Trophoblast cell (in vitro differentiated cells and primary cell): ENCODE measurements around the gene VSX2.

ENCODE experiments used
- DNase-seq, 2 donors: peaks; one replicate each; pipeline ENCODE4 v3.0.0-alpha.2; 2016
- H2AFZ ChIP-seq: 2 replicates; pipeline ENCODE4 v1.6.1; 2013; ENCODE audit warnings: low read length, moderate library complexity, mild to moderate bottlenecking; ENCODE audit not compliant: insufficient read depth, poor library complexity
- H2AK5ac ChIP-seq: 2 replicates; pipeline ENCODE4 v1.6.1; 2013; ENCODE audit warnings: mild to moderate bottlenecking, low read length
- H2BK120ac ChIP-seq: 2 replicates; pipeline ENCODE4 v1.6.1; 2013; ENCODE audit warnings: low read length, mild to moderate bottlenecking, moderate library complexity; ENCODE audit not compliant: insufficient read depth, poor library complexity
- H2BK12ac ChIP-seq: 2 replicates; pipeline ENCODE4 v1.6.1; 2013; ENCODE audit warnings: mild to moderate bottlenecking, low read length, moderate library complexity
- H2BK5ac ChIP-seq: 2 replicates; pipeline ENCODE4 v1.6.1; 2013; ENCODE audit warnings: low read length, low read depth, moderate library complexity, mild to moderate bottlenecking; ENCODE audit not compliant: poor library complexity
- H3K14ac ChIP-seq: 2 replicates; pipeline ENCODE4 v1.6.1; 2013; ENCODE audit warnings: mild to moderate bottlenecking, low read length
- H3K18ac ChIP-seq: 2 replicates; pipeline ENCODE4 v1.6.1; 2013; ENCODE audit warnings: mild to moderate bottlenecking, low read length
- H3K23ac ChIP-seq: 2 replicates; pipeline ENCODE4 v1.6.1; 2013; ENCODE audit warnings: low read length
- H3K27ac ChIP-seq: 2 replicates; pipeline ENCODE4 v1.5.1; 2013; ENCODE audit warnings: low read depth, mild to moderate bottlenecking, inconsistent platforms, low read length, moderate library complexity
- H3K27me3 ChIP-seq: 2 replicates; pipeline ENCODE4 v1.6.1; 2013; ENCODE audit warnings: inconsistent platforms, mild to moderate bottlenecking, low read length, moderate library complexity; ENCODE audit not compliant: insufficient read depth
- H3K36me3 ChIP-seq, 2 experiments: 1 replicate in 1 of 2; 2 replicates in 1 of 2; pipeline ENCODE4 v1.6.1; 2013; ENCODE audit warnings: low read length in 2 of 2, mild to moderate bottlenecking in 2 of 2, moderate library complexity in 1 of 2; ENCODE audit not compliant: insufficient read depth in 2 of 2, control insufficient read depth in 1 of 2
- H3K4ac ChIP-seq: 2 replicates; pipeline ENCODE4 v1.6.1; 2013; ENCODE audit warnings: low read depth, mild to moderate bottlenecking, low read length, moderate library complexity
- H3K4me1 ChIP-seq, 2 experiments: 1 replicate in 1 of 2; 2 replicates in 1 of 2; pipeline ENCODE4 v1.6.1; 2013; ENCODE audit warnings: low read length in 2 of 2, mild to moderate bottlenecking in 2 of 2, moderate library complexity in 1 of 2; ENCODE audit not compliant: insufficient read depth in 2 of 2, control insufficient read depth in 1 of 2
- H3K4me2 ChIP-seq: 2 replicates; pipeline ENCODE4 v1.6.1; 2013; ENCODE audit warnings: inconsistent platforms, mild to moderate bottlenecking, low read length, moderate library complexity
- H3K4me3 ChIP-seq: 2 replicates; pipeline ENCODE4 v1.5.1; 2013; ENCODE audit warnings: mild to moderate bottlenecking, low read depth, low read length, inconsistent platforms
- H3K79me1 ChIP-seq: one replicate; pipeline ENCODE4 v1.6.1; 2013; ENCODE audit warnings: low read length
- H3K79me2 ChIP-seq: 2 replicates; pipeline ENCODE4 v1.6.1; 2013; ENCODE audit warnings: low read length, mild to moderate bottlenecking; ENCODE audit not compliant: control insufficient read depth, insufficient read depth, poor library complexity
- H3K9ac ChIP-seq: 2 replicates; pipeline ENCODE4 v1.6.1; 2013; ENCODE audit warnings: mild to moderate bottlenecking, low read length
- H3K9me3 ChIP-seq: 2 replicates; pipeline ENCODE4 v1.6.1; 2013; ENCODE audit warnings: low read depth, mild to moderate bottlenecking, control low read depth, inconsistent platforms, low read length; ENCODE audit not compliant: insufficient read depth
- H4K12ac ChIP-seq: 2 replicates; pipeline ENCODE4 v1.6.1; 2013; ENCODE audit warnings: low read depth, mild to moderate bottlenecking, low read length, moderate library complexity
- H4K8ac ChIP-seq: 2 replicates; pipeline ENCODE4 v1.6.1; 2013; ENCODE audit warnings: low read depth, mild to moderate bottlenecking, low read length, moderate library complexity
- H4K91ac ChIP-seq: one replicate; pipeline ENCODE4 v1.6.1; 2013; ENCODE audit warnings: low read depth, mild to moderate bottlenecking, low read length, moderate library complexity
- WGBS: extraction: QIAGEN DNeasy Blood & Tissue Kit; methylation state at CpG from one replicate; pipeline ENCODE4 v1.1.7; 2013; ENCODE audit warnings: missing lambda C conversion rate; ENCODE audit not compliant: insufficient read length, insufficient coverage; ENCODE audit errors: extremely low coverage; 5-methylcytosine and 5-hydroxymethylcytosine counted together

The VSX2 gene

DNA sequence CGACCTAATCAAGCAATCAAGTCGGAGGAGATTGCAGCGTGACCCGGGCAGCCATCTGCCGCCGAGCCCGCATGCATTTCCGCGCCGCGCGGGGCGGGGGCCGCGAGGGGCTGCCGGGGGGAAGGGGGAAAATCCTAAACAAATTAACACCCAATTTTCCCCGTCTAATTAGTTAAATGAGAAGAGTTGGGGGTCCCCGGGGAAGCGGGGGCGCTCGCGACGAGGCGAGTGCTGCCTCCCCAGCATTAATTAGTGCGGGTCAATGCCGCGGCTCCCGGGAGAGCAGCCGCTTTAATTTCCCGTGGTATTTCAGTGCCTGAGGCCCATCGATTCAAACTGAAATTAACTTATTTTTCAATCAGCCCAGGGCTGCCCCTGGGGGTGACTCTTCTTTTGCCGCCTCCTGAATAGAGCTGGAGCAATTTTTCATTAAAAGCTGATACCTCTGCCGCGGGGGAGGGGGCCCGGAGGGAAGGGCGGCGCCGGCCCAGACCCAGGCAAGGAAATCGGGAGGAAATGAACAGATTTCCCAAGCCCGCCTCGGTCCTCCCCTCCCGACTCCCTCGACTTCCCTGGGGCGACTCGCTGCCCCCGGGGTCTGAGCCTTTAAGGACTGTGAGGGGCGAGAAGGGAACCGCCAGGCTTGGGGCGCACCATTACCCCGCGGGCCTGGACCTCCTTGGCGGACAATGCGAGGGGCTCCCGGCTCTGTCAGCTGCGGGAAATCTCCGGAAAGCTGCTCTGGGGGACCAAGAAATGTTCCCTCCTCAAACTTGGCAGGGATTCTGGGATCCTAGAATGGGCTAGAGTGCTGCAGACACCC, 18.9 kb downstream of the VSX2 start:
- Histone ChIP-seq H3K4me2 (peak overlapping the region; percentile 98), H3K4ac (no peak overlapping the region), H3K14ac (no peak overlapping the region), H2BK120ac (no peak overlapping the region), H4K91ac (no peak overlapping the region), H3K27me3 (peaks cover 15% of the 10 kb centered on the region), H3K18ac (no peak overlapping the region), H3K27ac (no peak overlapping the region), H3K23ac (no peak overlapping the region), H3K4me1 (no peaks in the 10 kb centered on the region), H3K36me3 (no peaks in the 10 kb centered on the region), H3K4me3 (peak overlapping the region; percentile 58), H2AFZ (no peak overlapping the region), H3K9ac (no peak overlapping the region), H3K9me3 (peaks cover 2% of the 10 kb centered on the region), H3K79me2 (no peaks in the 10 kb centered on the region), H2BK12ac (no peak overlapping the region), H3K79me1 (no peaks in the 10 kb centered on the region), H4K12ac (no peak overlapping the region), H2AK5ac (no peak overlapping the region), H2BK5ac (no peak overlapping the region), H4K8ac (no peak overlapping the region)
- WGBS: no CpG with 5 or more reads among the region's 56 CpGs
- peak in 1 of 2 donors; percentile 42 for DNase-seq

DNA sequence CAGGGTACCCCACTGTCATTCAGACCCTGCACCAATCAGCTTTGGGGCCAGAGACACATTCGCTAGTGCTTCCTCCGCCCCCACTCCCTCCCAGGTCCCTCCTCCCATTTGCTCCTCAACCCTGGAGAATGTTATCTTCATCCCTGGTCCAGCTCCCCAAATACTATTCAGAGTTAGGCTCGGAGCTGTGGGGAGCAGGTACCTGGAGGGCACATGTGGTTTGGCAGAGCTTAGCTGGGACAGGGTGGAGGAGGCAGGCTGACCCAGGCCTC, 19.5 kb downstream of the VSX2 start:
- H3K36me3 ChIP-seq: no peaks in the 10 kb centered on the region
- peaks cover 15% of the 10 kb centered on the region for H3K27me3 ChIP-seq
- H2BK12ac ChIP-seq: no peak overlapping the region
- no peak overlapping the region for H3K9ac ChIP-seq
- H4K12ac ChIP-seq: no peak overlapping the region
- H4K8ac ChIP-seq: no peak overlapping the region
- H3K79me2 ChIP-seq: no peaks in the 10 kb centered on the region
- no peaks in the 10 kb centered on the region for H3K79me1 ChIP-seq
- no peak overlapping the region for H4K91ac ChIP-seq
- H2BK120ac ChIP-seq: no peak overlapping the region
- no peak for DNase-seq
- H3K4ac ChIP-seq: no peak overlapping the region
- no peak overlapping the region for H3K14ac ChIP-seq
- peak overlapping the region; percentile 98 for H3K4me2 ChIP-seq
- no CpG with 5 or more reads among the region's 3 CpGs for WGBS
- no peaks in the 10 kb centered on the region for H3K4me1 ChIP-seq
- no peak overlapping the region for H3K27ac ChIP-seq
- H2BK5ac ChIP-seq: no peak overlapping the region
- H3K23ac ChIP-seq: no peak overlapping the region
- peaks cover 2% of the 10 kb centered on the region for H3K9me3 ChIP-seq
- H3K4me3 ChIP-seq: no peak overlapping the region
- no peak overlapping the region for H2AK5ac ChIP-seq
- no peak overlapping the region for H3K18ac ChIP-seq
- H2AFZ ChIP-seq: no peak overlapping the region

GRCh38 chr14:74259513-74259912, 20.3 kb downstream of the VSX2 start:
- H3K23ac ChIP-seq: no peak overlapping the region
- DNase-seq: no peak
- H3K27ac ChIP-seq: no peak overlapping the region
- peaks cover 15% of the 10 kb centered on the region for H3K27me3 ChIP-seq
- no peak overlapping the region for H3K9ac ChIP-seq
- no peak overlapping the region for H3K4me2 ChIP-seq
- no CpG with 5 or more reads among the region's 12 CpGs for WGBS
- H4K91ac ChIP-seq: no peak overlapping the region
- H3K18ac ChIP-seq: no peak overlapping the region
- H3K4ac ChIP-seq: no peak overlapping the region
- no peaks in the 10 kb centered on the region for H3K79me1 ChIP-seq
- peaks cover 2% of the 10 kb centered on the region for H3K9me3 ChIP-seq
- no peak overlapping the region for H2BK120ac ChIP-seq
- H2AK5ac ChIP-seq: no peak overlapping the region
- no peak overlapping the region for H4K8ac ChIP-seq
- no peaks in the 10 kb centered on the region for H3K79me2 ChIP-seq
- H2AFZ ChIP-seq: no peak overlapping the region
- no peak overlapping the region for H2BK5ac ChIP-seq
- no peak overlapping the region for H4K12ac ChIP-seq
- H3K14ac ChIP-seq: no peak overlapping the region
- H3K4me3 ChIP-seq: peak overlapping the region; percentile 25
- no peaks in the 10 kb centered on the region for H3K4me1 ChIP-seq
- no peak overlapping the region for H2BK12ac ChIP-seq
- no peaks in the 10 kb centered on the region for H3K36me3 ChIP-seq

DNA sequence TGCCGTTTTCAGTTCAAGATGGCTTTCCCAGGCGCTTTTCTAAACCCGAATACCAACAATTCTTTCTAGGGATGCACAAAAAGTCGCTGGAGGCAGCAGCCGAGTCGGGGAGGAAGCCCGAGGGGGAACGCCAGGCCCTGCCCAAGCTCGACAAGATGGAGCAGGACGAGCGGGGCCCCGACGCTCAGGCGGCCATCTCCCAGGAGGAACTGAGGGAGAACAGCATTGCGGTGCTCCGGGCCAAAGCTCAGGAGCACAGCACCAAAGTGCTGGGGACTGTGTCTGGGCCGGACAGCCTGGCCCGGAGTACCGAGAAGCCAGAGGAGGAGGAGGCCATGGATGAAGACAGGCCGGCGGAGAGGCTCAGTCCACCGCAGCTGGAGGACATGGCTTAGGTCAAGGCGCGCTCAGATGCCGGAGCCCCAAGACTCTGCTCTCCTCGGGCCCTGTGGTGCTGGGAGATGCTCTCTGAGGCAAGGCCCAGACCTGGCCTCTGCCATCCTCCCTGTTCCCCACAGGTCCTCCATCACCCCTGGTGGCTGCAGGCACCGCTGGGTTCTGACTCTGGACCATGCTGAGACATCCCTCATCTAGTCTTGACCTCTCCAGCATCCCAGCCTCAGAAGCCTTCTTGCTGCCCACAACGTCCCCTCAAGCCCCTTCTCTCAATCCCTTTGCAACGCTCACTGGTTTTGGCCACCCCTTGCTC, 21.4 kb downstream of the VSX2 start:
- Histone ChIP-seq H3K4me3 (no peak overlapping the region), H2AFZ (no peak overlapping the region), H3K79me2 (no peaks in the 10 kb centered on the region), H4K91ac (no peak overlapping the region), H3K4me1 (no peaks in the 10 kb centered on the region), H3K14ac (no peak overlapping the region), H3K36me3 (no peaks in the 10 kb centered on the region), H4K8ac (no peak overlapping the region), H3K27me3 (peaks cover 15% of the 10 kb centered on the region), H2BK120ac (no peak overlapping the region), H3K9me3 (peaks cover 2% of the 10 kb centered on the region), H3K18ac (no peak overlapping the region), H2AK5ac (no peak overlapping the region), H3K4me2 (no peak overlapping the region), H3K79me1 (no peaks in the 10 kb centered on the region), H2BK5ac (no peak overlapping the region), H2BK12ac (no peak overlapping the region), H3K27ac (no peak overlapping the region), H3K4ac (no peak overlapping the region), H3K9ac (no peak overlapping the region), H4K12ac (no peak overlapping the region), H3K23ac (no peak overlapping the region)
- DNase-seq: no peak
- WGBS: no CpG with 5 or more reads among the region's 29 CpGs
